ENCODE results near the gene ZMIZ1. TPM values are rescaled to one million over a fixed set of nuclear protein-coding genes. Genes with fewer than 3 reads are reported as not detected.

The ZMIZ1 gene
- total RNA-seq, 6 experiments from 2014 or later, result 38.6 to 60.3 (median 51.2) TPM

DNA sequence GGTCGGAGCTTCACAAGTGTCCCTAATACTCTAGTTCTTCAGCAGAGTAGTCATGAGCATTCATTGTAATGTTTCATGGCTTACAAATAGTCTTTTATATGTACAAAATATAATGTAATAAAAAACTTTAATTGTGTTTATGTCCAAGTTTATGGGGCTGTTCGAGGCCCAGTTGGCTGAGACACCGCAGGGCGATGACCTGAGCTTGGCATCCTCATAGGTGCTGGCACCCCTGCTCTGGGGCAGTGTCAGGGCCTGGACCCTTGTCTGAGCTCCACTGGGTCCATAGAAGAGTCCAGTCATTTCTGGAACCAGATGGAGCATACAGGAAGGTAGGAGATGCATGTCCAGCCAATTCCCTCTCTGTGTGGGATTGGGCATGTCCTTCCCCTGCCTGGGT lies 12.9 kb upstream of the ZMIZ1 start:
- no peaks in the 10 kb centered on the region for H3K9me3 Mint-ChIP-seq
- H3K36me3 Mint-ChIP-seq (ENCODE audit: low read depth), result no peaks in the 10 kb centered on the region
- H3K27ac Mint-ChIP-seq, result no peak overlapping the region
- no peak overlapping the region for H3K4me3 Mint-ChIP-seq
- peaks cover 21% of the 10 kb centered on the region for H3K27me3 Mint-ChIP-seq (ENCODE audit: insufficient read depth)
- TF ChIP-seq, protein P1, sequence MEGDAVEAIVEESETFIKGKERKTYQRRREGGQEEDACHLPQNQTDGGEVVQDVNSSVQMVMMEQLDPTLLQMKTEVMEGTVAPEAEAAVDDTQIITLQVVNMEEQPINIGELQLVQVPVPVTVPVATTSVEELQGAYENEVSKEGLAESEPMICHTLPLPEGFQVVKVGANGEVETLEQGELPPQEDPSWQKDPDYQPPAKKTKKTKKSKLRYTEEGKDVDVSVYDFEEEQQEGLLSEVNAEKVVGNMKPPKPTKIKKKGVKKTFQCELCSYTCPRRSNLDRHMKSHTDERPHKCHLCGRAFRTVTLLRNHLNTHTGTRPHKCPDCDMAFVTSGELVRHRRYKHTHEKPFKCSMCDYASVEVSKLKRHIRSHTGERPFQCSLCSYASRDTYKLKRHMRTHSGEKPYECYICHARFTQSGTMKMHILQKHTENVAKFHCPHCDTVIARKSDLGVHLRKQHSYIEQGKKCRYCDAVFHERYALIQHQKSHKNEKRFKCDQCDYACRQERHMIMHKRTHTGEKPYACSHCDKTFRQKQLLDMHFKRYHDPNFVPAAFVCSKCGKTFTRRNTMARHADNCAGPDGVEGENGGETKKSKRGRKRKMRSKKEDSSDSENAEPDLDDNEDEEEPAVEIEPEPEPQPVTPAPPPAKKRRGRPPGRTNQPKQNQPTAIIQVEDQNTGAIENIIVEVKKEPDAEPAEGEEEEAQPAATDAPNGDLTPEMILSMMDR (IDR thresholded peaks at IDR 0.05), result no peak
- DNase-seq, result no peak
- peaks cover 2% of the 10 kb centered on the region; the same call in 1 of the 2 replicates for H3K4me1 Mint-ChIP-seq (ENCODE audit: low read depth)

DNA sequence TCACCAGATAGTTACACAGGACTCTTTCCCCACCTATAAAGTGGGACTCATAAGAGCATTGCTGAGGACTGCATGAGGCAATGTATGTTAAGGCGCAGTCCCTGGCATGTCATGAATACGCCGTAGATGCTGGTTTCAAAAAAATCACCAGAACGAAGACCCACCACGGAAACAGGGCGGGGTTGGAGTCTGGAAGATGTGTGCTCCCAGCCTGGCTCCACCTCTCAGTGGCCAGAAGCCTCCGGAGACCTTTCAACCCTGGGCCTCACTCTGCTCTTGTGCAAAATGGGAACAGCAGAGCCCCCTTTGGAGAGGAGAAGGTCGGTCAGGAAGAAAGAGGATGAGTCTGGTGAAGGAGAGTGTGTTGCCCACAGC lies 12.4 kb upstream of the ZMIZ1 start:
- Mint-ChIP-seq H3K27me3 (ENCODE audit: insufficient read depth) (peaks cover 23% of the 10 kb centered on the region), H3K9me3 (no peaks in the 10 kb centered on the region), H3K4me3 (no peak overlapping the region), H3K4me1 (ENCODE audit: low read depth) (no peaks in the 10 kb centered on the region), H3K27ac (no peak overlapping the region), H3K36me3 (ENCODE audit: low read depth) (no peaks in the 10 kb centered on the region)
- TF ChIP-seq, protein P1 (IDR thresholded peaks at IDR 0.05), result no peak
- no peak for DNase-seq

DNA sequence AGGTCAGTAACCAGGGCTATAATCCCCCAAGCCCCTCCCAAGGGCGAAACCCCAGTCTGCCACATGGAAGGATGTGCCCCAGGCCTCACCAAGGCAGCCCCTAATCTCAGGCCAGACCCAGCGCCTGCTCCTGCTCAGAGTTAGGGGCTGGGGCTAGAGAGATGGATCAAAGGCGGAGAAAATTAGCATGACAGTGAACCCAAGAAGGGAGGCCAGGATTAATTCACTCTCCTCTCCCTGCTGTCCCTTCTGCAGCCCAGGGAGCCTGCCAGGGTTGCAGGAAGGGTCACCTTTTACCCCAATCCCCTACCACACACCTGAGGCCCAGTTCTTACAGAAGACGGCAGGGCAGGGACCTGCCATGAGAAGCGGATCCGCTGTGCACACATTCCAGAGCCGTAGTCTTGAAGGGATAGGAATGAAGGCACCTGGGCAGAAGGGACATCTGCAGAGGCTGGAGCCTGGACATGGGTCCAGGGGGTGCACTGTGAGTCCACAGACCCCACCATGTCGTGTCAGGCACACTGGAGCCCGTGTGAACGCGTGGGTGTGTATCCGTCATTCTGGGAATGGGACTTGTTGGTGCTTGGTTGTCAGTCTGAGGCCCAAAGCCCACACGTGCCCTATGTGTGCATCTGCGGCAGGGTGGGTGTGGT lies 11.9 kb upstream of the ZMIZ1 start:
- Mint-ChIP-seq H3K4me3 (no peak overlapping the region), H3K9me3 (no peaks in the 10 kb centered on the region), H3K36me3 (ENCODE audit: low read depth) (no peaks in the 10 kb centered on the region), H3K27ac (no peak overlapping the region), H3K4me1 (ENCODE audit: low read depth) (no peaks in the 10 kb centered on the region), H3K27me3 (ENCODE audit: insufficient read depth) (peaks cover 27% of the 10 kb centered on the region)
- DNase-seq, result no peak
- TF ChIP-seq, protein P1 (IDR thresholded peaks at IDR 0.05), result no peak

DNA sequence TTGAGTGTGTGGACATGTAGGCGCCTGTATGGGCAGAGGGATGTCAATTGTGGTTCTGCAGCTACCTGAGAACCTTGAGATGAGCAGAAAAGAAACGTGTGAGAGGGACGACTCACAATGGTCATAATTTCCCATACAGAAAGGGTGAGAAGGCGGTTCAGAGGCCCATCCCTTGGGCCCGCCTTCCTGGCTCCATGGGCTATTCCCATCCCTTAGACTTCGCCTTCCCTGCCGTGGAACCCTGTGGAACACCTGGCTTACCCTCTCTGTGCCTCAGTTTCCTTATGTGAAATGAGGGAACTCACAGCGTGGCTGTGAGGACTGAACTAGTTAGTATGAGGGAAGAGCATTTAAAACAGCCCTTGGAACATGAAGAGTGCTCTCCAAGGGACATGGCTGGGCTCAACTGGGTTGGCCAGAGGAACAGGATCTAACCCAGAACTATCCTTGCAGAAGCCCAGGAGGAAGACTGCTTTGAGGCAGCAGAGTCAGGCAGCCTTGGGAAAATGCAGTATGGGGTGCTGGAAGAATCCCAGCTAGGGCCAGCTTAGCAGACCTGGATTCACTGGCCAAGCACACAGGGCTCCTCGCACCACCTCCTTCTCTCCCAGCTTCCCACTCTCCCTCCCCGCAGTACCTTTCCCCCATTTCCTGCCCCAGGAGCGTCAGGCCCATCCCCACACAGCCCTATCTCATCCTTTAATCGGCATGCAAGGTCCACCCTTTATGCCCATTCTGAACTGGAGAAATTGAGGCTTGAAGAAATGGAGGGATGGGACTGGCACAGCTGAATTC lies 11.1 kb upstream of the ZMIZ1 start:
- DNase-seq, result no peak
- TF ChIP-seq, protein P1 (IDR thresholded peaks at IDR 0.05), result no peak
- Mint-ChIP-seq H3K27ac (no peak overlapping the region), H3K27me3 (ENCODE audit: insufficient read depth) (peaks cover 29% of the 10 kb centered on the region), H3K4me1 (ENCODE audit: low read depth) (no peaks in the 10 kb centered on the region), H3K4me3 (no peak overlapping the region), H3K9me3 (no peaks in the 10 kb centered on the region), H3K36me3 (ENCODE audit: low read depth) (no peaks in the 10 kb centered on the region)

DNA sequence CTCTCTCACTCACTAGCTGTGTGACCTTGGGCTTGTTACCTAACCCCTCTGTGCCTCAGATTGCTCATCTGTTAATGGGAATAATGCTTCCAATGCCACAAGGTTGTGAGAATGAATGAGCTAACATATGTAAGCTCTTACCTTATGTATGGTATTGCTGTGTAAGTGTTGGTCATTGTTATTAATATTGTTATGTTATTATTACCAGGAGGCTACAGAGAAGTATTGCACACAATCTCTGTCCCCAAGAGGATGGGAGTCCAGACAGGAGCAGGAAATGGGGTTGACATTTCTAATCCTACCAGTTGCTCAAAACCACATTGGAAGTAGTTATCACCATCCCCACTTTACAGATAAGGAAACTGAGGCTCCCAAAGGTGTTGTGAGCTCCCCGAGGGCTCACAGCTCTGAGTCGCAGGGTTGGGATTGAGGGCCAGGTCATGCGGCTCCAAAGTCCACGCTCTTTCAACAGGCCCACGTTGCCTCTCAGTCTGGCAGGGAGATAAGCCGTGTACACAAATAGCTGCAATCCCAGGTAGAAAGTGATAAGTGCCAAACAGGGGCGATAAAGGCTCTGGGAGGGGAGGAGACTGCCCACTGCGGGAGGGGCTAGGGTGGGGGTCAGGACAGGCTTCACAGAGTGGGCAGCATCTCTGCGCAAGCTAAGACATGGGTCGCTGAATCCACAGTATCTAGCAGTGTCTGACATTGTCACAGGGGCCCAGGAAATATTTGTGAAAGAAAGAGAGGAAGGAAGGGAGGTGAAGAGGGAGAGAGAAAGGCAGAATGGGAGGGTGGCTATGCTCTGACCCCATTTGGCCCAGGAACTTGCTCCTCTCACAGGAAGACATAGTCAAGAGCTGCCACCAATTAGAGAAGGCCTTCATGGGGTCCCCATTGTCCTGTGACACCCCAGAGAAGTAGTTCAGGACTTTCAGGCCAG lies 9.6 kb upstream of the ZMIZ1 start:
- TF ChIP-seq, protein P1 (IDR thresholded peaks at IDR 0.05), result no peak
- Mint-ChIP-seq H3K27ac (no peak overlapping the region), H3K36me3 (ENCODE audit: low read depth) (no peaks in the 10 kb centered on the region), H3K9me3 (no peaks in the 10 kb centered on the region), H3K4me3 (no peak overlapping the region), H3K27me3 (ENCODE audit: insufficient read depth) (peaks cover 28% of the 10 kb centered on the region), H3K4me1 (ENCODE audit: low read depth) (no peaks in the 10 kb centered on the region)
- no peak for DNase-seq

Data from HFFc6 (cell line).